SKM-1 treated with dmso at 0.1 percent for 144 hours (cell line): ENCODE measurements around the gene ZNF160.

ENCODE experiments used
- DNase-seq: peaks from one replicate; lab custom pipeline; 2025; ENCODE audit not compliant: unreplicated experiment; lab: John Stamatoyannopoulos, UW

Gene ZNF160

DNA sequence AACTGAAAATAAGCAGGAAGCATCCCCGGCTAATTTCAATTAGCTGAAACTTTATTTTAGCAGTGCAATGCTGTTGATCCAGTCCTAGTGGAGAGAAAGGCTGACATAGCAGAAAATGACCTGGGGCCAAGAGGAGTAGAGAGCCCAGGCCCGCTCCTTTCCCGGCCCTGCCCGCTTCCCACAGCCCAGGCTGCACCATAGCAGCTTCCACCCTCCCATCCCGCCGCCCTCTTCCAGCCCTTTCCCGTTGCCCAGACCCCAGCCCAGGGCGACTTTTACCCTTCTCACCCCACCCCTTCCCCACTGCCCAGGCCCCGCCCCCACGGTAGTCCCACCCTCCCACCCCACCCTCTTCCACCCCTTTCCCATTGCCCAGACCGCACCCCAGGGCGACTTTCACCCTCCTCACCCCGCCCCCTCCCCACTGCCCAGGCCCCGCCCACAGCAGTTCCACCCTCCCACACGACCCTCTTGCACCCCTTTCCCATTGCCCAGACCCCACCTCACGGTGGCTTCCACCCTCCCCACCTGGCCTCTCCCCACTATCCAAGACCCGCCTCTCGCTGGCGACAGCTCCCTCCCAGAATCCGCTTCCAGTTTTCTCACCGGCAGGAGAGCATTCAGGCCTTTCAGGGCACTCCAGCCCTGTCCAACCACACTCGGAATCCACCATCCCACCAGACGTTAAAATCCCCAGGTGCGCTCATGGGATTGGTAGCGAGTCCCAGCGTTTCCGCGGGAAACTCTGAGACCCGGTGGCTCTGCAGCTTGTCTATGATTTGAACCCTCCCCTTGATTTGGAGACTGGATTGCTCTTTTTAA lies 8.3 kb downstream of the ZNF160 start:
- DNase-seq, result no peak

DNA sequence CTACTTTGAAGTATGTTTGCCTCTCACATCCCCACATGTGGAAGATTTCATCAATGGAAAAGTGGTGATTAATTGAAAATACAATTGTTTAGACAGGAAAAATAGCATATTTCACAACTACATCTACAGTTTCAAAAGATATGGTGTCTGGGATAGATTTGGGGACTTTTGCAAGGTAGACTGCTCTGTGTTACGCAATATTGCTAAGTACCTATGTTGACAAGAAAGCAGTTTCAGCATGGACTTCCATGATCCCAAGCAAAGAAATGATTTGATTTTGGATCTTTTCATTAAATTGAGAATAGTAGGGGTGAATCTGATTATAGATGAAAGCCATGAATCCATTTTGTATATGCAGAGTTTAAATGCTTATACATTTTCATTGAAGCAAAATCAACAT lies 10.5 kb downstream of the ZNF160 start:
- no peak for DNase-seq

DNA sequence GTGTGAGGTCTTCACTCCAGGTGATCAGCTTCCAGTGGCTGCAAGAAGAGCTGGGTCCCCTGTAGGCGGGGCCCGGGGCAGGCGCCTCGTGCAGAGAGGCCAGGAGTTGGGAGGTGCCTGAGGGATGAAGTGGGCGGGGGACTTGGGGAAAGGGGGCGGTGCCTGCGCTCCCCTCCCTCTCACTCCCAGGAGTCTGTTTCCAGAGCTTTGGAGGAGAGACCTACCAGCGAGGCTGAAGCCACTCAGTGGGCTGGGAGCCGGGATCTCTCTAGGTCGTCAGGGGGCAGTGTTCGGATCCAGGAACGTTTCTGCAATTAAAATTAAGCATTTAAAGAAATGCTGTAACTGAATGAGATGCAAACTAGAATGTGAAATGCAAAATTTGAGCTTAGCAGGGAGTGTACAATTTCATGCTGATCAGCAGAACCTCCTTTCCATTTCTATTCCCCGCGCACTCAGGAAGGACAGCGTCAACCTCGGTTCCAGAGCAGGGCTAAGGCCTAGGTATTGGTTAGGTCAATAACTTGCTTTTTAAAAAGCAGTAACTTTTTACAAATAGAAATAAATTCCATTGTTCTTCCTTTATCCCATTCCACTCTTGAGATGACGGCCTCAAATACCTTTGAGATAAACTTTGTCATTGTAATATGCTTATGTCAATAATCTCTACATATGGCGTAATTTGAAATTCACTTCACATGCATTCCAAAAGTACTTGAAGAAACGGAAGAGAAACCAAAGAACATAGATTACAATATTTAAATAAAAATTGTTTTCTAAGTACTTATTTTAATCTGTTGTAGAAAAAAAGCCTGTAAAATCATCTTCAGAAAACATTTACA lies 11.6 kb downstream of the ZNF160 start:
- DNase-seq, result no peak

DNA sequence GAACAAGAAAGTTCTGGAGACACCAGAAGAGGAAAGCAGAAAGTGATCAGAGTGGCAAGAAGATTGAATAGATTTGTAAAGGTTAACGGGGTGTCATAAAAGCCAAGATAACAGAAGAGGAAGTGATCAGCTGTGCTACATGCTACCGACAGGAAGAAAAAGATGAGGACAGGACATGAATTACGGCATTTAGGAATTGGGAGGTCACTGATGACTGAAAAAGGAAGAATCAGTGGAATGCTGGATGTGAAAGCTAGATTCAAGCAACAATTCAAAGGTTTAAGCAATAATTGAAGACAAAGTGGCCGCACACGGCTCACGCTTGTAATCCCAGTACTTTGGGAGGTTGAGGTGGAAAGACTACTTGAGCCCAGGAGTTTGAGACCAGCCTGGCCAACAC lies 15.1 kb downstream of the ZNF160 start:
- DNase-seq, result no peak

DNA sequence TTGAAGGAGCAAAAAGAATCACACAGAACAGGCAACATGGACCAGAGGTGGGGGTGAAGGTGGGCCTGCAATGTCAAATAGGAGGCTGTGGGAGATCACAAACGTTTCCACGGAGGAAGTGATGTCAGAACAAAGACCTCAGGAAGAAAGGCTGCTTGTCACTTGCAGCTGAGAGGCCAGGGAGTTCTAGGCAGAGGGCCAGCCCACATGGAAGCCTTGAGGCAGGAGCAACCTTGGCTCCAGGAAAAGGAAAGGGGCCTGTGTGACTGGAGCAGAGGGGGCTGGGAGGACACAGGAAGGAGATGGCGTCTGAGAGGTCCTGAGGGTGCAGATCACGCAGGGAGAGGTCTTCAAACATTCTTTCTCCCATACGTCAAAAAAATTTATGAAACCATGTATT lies 16.3 kb downstream of the ZNF160 start:
- no peak for DNase-seq

DNA sequence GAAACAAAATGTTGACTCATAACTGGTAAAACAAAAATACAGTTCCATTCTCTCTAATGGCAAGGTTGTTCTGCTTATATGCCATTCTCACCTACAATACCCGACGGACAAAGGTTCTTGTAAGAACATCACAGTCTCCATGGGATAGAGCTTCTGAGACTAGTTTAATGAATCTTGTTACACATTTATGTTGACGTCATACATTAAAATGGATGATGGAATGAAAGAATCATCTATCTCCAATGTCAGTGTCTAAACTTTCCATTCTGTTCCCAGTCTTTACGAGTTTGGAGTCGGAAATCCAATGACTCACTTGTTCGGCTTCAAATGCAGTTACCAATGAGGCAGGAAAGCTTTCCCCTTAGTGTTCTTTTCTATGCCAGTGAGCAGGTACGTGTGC lies 17.7 kb downstream of the ZNF160 start:
- DNase-seq, result no peak

DNA sequence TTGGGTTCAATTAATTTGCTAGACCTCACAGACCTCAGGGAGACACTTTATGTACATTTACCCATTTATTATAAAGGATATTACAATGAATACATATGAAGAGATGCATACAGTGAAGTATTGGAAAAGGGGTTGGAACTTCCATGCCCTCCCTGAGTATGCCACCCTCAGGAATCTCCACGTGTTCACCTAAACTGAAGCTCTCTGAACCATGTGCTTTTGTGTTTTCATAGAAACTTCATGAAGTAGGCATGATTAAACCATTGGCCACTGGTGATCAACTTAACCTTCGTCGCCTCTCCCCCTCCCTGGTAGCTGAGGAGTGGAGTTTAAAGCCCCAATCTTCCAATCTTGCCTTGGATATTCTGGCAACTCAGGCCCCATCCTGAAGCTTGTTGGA lies 20.3 kb downstream of the ZNF160 start:
- DNase-seq, result no peak

DNA sequence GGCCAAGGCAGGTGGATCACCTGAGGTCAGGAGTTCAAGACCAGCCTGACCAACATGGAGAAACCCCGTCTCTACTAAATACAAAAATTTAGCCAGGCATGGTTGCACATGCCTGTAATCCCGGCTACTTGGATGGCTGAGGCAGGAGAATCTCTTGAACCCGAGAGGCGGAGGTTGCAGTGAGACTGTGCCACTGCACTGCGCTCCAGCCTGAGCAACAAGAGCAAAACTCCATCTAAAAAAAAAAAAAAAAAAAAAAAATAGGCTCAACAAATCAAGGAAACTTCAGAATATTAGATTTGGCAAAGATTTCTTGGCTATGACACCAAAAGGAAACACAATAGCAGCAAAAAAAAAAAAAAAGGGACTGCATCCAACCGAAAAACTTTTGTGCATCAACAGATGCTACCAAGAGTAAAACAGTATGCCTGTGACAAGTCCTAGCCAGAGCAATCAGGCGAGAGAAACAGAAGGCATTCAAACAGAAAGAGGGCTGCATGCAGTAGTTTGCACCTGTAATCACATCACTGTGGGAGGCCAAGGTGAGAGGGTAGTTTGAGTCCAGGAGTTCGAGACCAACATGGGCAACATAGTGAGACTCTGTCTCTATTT lies 23.8 kb downstream of the ZNF160 start:
- DNase-seq, result no peak

DNA sequence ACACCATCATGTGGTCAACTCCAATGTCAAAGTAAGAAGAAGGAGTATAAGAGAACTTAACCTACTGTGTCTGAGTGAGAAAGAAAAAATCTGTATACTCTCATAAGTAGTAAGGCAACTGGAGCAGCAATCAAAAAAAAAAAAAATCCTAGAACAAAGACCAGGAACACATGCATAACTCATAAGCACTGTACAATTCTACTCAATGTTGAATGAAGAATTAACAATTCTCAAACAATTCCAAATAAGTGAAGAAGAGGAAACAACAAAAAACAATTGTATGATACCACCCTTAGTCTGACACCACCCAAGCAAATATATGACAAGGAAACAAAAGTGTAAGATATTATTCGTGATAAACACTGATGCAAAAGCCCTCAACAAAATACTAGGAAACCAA lies 24.6 kb downstream of the ZNF160 start:
- DNase-seq, result no peak

DNA sequence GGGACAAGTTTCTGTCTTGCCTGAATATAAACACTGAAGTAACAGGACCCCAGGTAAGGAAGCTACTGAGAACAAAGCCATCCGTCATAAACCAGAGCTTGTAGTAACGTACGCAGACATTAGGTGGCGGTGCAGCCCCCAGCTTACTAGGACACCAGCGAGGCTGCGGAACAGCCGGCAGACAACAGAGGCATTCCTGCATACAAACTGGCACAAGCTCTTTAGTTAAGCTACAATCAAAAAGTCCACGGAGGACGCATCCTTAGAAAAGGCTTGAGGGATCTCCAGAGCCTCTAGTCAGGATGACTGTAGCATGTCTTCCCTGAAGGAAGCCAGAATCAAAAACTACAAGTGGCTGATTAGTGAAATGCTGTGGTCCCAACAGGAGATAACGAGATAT lies 26.2 kb downstream of the ZNF160 start:
- no peak for DNase-seq

DNA sequence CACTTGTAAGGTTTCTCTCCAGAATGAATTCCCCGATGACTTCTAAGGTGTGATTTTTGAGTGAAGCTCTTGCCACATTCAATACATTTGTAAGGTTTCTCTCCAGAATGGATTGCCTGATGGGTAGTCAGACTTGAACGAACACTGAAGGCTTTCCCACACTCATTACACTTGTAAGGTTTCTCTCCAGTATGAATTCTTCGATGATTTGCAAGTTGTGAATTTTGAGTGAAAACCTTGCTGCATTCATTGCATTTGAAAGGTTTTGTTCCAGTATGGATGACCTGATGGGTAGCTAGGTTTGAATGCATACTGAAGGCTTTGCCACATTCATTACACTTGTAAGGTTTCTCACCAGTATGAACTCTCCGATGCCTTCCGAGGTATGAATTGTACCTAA lies 34.4 kb downstream of the ZNF160 start:
- no peak for DNase-seq

DNA sequence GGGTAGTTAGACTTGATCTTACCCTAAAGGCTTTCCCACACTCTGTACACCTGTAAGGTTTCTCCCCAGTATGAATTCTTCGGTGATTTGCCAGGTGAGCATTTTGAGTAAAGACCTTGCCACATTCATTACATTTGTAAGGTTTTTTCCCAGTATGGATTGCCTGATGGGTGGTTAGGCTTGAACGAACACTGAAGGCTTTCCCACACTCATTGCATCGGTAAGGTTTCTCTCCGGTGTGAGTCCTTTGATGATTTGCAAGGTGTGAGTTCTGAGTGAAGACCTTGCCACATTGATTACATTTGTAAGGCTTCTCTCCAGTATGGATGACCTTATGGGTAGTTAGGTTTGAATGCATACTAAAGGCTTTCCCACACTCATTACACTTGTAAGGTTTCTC lies 35.0 kb downstream of the ZNF160 start:
- DNase-seq, result no peak

DNA sequence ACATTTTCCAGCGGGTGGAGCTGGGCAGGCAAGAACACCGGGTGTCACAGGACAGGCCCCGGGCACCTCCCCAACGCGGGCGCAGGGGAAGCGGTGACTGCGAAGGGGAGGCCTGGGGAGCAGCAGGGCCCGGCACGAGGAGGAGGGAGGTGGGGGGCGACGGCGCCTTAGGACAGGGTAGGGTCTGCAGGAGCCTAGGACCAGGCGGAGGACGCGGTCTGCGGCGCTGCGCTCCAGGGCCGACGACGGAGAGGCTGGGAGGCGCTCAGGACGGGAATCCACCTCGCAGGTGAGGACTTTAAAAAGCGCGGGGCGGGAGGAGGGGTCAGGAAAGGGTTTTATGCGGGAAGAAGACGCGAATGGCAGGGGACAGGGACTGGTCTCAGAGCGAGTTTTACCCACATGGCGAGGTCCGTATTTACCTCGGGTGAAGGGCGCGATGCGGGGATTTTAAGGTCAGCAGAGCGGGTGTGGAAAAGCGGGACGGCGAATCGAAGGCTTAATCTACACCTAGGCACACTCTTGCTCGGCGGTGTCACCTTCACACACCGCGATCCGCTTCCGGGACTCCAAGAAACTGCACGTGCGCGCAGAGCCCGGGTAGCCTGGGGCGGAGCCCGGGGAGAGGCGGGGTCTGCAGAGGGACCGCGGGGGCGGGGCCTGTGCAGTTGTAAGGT lies 45.2 kb downstream of the ZNF160 start:
- DNase-seq, result no peak

DNA sequence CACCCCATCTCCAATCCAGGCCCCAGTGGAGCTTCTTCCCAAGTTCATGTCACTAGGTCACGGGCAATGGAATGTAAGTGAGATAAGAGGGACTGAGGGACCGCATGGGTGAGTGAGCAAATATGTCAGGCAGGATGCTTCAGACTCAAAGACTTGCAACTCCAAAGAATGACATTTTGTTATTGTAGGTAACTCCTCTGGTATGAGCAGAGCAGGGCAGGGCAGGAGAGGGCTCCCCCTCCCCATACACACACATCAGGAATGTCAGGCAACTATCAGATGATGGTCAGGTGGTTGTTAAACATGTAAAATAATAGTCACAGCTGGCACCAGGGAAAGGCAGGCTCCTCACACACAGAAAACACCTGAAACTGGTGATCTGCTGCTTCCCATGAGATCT lies 48.1 kb downstream of the ZNF160 start:
- DNase-seq, result no peak

DNA sequence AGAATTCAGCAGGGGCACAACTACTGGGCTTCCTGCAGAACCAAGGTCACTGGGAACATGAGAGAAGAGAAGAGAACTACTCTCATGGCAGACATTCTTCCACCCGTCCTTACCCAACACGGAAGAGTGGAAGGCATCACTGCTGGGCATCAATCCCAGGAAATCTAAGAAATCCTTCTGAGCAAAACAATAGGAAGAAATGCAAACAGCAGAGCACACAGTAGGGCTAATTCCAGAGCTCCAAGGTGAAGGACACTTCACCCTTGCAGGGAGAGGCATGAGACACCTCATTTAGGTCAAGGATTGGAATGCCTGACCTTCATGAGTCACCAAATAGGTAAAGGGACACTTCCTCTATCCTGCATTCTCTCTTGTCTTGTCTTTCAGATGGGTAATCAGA lies 55.8 kb downstream of the ZNF160 start:
- no peak for DNase-seq

DNA sequence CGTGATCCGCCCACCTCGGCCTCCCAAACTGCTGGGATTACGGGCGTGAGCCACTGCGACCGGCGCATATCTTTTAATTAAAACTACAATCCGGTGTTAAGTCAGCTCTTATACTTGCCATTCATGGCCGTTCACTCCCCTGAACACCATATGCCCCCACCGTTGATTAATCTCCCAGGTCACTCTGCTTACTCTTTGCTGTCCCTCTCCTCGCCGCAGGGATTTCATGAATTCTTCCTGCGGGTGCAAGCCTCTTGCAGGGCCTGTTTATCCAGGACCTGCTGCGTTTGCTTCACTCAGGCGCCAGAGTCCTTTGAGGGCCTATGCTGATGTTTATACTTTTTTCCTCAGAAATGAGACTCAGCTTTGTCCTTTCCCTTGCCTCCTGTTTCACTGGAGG lies 57.7 kb downstream of the ZNF160 start:
- no peak for DNase-seq

DNA sequence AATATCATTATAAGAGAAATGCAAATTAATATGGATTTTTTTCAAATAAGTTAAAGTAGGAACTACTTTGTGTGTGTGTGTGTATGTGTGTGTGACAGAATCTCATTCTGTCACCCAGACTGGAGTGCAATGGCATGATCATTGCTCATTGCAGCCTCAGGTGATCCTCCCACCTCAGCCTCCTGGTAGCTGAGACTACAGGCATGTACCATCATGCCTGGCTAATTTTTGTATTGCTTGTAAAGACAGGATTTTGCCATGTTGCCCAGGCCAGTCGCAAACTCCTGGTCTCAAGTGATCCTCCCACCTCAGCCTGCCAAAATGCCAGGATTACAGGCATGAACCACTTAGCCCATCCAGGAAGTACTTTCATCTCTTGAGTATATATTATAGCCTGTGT lies 61.9 kb downstream of the ZNF160 start:
- DNase-seq, result no peak

DNA sequence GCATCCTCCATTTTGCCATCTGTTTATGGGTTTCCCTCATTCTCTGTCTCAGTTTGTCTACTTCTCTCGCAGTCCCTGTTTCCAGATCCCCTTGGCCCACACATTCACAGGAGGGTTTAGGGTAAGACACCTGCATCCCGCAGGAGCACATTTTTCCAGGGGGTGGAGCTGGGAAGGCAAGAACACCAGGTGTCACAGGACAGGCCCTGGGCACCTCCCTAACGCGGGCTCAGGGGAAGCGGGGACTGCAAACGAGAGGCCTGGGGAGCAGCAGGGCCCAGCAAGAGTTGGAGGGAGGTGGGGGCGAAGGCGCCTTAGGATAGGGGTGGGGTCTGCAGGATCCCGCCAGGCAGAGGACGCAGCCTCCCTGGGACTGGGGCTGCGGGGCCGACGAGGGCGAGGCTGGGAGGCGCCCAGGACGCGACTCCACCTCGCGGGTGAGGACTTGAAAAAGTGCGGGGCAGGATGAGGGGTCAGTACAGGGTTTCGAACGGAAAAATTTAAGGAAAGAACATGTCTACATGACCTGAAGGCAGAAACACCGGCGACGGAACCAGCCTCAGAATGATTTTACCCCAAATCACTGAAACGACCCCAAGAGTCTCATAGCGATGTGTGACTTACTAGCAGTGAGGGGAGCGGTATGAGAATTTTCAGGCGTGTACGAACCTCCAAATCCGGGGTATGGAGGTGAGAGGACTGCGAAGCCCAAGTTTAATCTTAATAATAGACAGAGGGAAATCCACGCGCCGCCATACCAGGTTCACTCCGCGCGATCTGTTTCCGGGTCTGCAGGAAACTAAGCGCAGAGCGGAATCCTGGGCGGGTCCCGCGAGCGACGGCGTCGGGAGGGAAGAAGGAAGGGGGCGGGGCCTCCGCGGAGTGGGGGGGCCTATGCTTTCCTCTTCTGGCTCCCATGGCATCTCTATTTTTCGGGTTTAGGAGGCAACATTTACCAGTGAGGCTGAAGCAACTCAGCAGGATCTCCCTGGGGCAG lies 65.8 kb downstream of the ZNF160 start:
- DNase-seq, result no peak

DNA sequence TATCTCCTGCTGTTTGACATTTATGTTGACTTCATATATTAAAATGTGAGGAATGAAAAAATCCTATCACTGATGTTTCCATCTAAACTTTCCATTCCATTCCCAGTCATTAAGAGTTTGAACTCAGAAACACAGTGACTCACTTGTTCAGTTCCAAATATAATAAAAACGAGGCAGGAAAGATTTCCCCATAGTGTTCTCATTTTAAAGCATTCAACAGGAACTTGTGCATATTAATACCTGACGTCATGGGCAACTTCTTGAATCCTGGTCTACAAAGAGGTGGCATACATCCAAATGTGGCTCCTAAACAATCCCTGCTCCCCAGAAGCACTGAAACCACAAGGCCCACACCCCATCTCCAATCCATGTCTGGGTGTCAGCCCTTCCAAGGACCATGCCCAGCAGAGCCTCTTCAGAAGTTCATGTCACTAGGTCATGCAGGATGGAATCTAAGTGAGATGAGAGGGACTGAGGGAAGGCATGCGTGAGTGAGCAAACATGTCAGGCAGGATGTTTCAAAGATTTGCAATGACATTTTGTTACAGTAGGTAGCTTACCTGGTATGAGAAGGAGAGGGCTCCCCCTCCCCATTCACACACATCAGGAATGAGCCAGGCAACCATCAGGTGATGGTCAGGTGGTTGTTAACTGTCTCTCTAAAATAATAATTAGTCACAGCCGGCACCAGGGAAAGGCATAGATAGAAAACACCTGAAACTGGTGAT lies 68.1 kb downstream of the ZNF160 start:
- no peak for DNase-seq

DNA sequence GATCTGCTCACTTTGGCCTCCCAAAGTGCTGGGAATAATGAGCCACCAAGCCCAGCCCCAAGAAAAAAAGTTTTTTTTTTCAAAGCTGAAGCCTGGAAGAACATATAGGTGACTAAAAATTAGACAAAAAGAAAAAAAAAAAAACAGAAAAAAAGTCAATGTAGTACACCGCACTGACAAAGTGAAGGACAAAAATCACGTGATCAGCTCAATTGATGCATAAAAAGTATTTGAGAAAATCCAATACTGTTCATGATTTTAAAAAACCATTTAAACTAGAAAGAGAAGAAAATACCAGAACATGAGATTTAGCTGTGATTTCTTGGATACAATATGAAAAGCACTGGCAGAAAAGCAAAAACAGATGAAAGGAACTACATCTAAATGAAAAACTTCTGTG lies 69.2 kb downstream of the ZNF160 start:
- no peak for DNase-seq
